ENCODE measurements around the gene SPATS2. TPM values are rescaled to one million over a fixed set of nuclear protein-coding genes. Genes with fewer than 3 reads are reported as not detected.

Gene SPATS2
- total RNA-seq, 1 donor from 2014 or later, result 49.5 TPM

GRCh38 chr12:49549735-49550692 is 182.8 kb downstream of the SPATS2 start:
- Mint-ChIP-seq H3K27ac (no peak overlapping the region), H3K36me3 (peaks cover under 1% of the 10 kb centered on the region), H3K4me1 (peaks cover 17% of the 10 kb centered on the region), H3K27me3 (ENCODE audit: insufficient read depth, low read depth) (peaks cover 20% of the 10 kb centered on the region), H3K4me3 (no peak overlapping the region), H3K9me3 (peaks cover 1% of the 10 kb centered on the region)
- Histone ChIP-seq H3K4me1 (peaks cover 8% of the 10 kb centered on the region), H3K9me3 (ENCODE audit: low read depth) (no peaks in the 10 kb centered on the region), H4K20me1 (ENCODE audit: low read depth) (no peaks in the 10 kb centered on the region), H3K27me3 (peaks cover 79% of the 10 kb centered on the region), H3K4me3 (no peak overlapping the region), H2AFZ (replicated peaks) (peak overlapping the region; percentile 99), H3K27ac (no peak overlapping the region), H3F3A (ENCODE audit: low read depth) (peaks cover 6% of the 10 kb centered on the region), H3K4me2 (no peak overlapping the region), H3K9ac (no peak overlapping the region), H3K36me3 (no peaks in the 10 kb centered on the region), H3K79me2 (ENCODE audit: low read depth) (no peaks in the 10 kb centered on the region)
- TF ChIP-seq EZH2 (IDR thresholded peaks at IDR 0.05), result no peak
- TF ChIP-seq EZH2phosphoT487 (IDR thresholded peaks at IDR 0.05), result no peak
- TF ChIP-seq CTCF (IDR thresholded peaks at IDR 0.05), result no peak
- DNase-seq (ENCODE audit: low spot score), result no peak

GRCh38 chr12:49550693-49551252 is 183.5 kb downstream of the SPATS2 start:
- Histone ChIP-seq H3K27ac (no peak overlapping the region), H3K9ac (no peak overlapping the region), H3K4me1 (peaks cover 8% of the 10 kb centered on the region), H3K9me3 (ENCODE audit: low read depth) (no peaks in the 10 kb centered on the region), H4K20me1 (ENCODE audit: low read depth) (no peaks in the 10 kb centered on the region), H3K27me3 (peaks cover 71% of the 10 kb centered on the region), H3K79me2 (ENCODE audit: low read depth) (no peaks in the 10 kb centered on the region), H2AFZ (replicated peaks) (no peak overlapping the region), H3K36me3 (no peaks in the 10 kb centered on the region), H3F3A (ENCODE audit: low read depth) (peaks cover 6% of the 10 kb centered on the region), H3K4me3 (no peak overlapping the region), H3K4me2 (peak overlapping the region; percentile 33)
- TF ChIP-seq EZH2phosphoT487 (IDR thresholded peaks at IDR 0.05) (no peak), CTCF (IDR thresholded peaks at IDR 0.05) (no peak), EZH2 (IDR thresholded peaks at IDR 0.05) (no peak)
- Mint-ChIP-seq H3K4me1 (peaks cover 13% of the 10 kb centered on the region), H3K36me3 (no peaks in the 10 kb centered on the region), H3K27ac (no peak overlapping the region), H3K9me3 (no peaks in the 10 kb centered on the region), H3K27me3 (ENCODE audit: insufficient read depth, low read depth) (peaks cover 15% of the 10 kb centered on the region), H3K4me3 (peak overlapping the region; percentile 7)
- no peak for DNase-seq (ENCODE audit: low spot score)

GRCh38 chr12:49552014-49552413 is 184.8 kb downstream of the SPATS2 start:
- peaks cover 8% of the 10 kb centered on the region for H3K4me1 ChIP-seq
- H4K20me1 ChIP-seq (ENCODE audit: low read depth), result no peaks in the 10 kb centered on the region
- Mint-ChIP-seq H3K36me3 (peaks cover 3% of the 10 kb centered on the region), H3K4me1 (peaks cover 10% of the 10 kb centered on the region), H3K27ac (no peak overlapping the region), H3K27me3 (ENCODE audit: insufficient read depth, low read depth) (peaks cover 15% of the 10 kb centered on the region), H3K9me3 (no peaks in the 10 kb centered on the region), H3K4me3 (no peak overlapping the region)
- no peaks in the 10 kb centered on the region for H3K79me2 ChIP-seq (ENCODE audit: low read depth)
- peaks cover 6% of the 10 kb centered on the region for H3F3A ChIP-seq (ENCODE audit: low read depth)
- no peaks in the 10 kb centered on the region for H3K36me3 ChIP-seq
- no peak overlapping the region for H3K9ac ChIP-seq
- no peak overlapping the region for H3K4me2 ChIP-seq
- no peak for DNase-seq (ENCODE audit: low spot score)
- TF ChIP-seq EZH2phosphoT487 (IDR thresholded peaks at IDR 0.05) (no peak), CTCF (IDR thresholded peaks at IDR 0.05) (no peak), EZH2 (IDR thresholded peaks at IDR 0.05) (no peak)
- no peak overlapping the region for H3K4me3 ChIP-seq
- H3K27ac ChIP-seq, result no peak overlapping the region
- H3K9me3 ChIP-seq (ENCODE audit: low read depth), result no peaks in the 10 kb centered on the region
- H3K27me3 ChIP-seq, result peaks cover 59% of the 10 kb centered on the region
- H2AFZ ChIP-seq (replicated peaks), result no peak overlapping the region
